Endothelial cell of umbilical vein (primary cell): ENCODE measurements around the gene SMAP1. TPM values are rescaled to one million over a fixed set of nuclear protein-coding genes. Genes with fewer than 3 reads are reported as not detected.

Source experiments
- BruUV-seq: library from RNA; stranded (reverse); fragments of 400-500 nt; replicated peaks from 2 replicates; lab custom pipeline; 2021; lab: Mats Ljungman, UMichigan
- CTCF ChIA-PET: fragments of 300-600, 350-600 bp; sonication (Branson Sonifier 250); formaldehyde crosslinking; loops from one replicate; lab custom pipeline; 2021; ENCODE audit warnings: antibody characterized with exemption, inconsistent platforms; lab: Charles Lee
- POLR2A ChIA-PET: fragments of 300-600, 350-600 bp; sonication (Branson Sonifier 250); formaldehyde crosslinking; loops from one replicate; lab custom pipeline; 2021; ENCODE audit warnings: antibody characterized with exemption, inconsistent platforms; lab: Charles Lee
- DNase-seq: peaks from one replicate; pipeline ENCODE4 v3.0.0-alpha.2; 2011; ENCODE audit warnings: low read depth, low spot score
- FAIRE-seq: peaks from 2 replicates; lab custom pipeline; 2011; peaks lifted over from hg19 to GRCh38; lab: Jason Lieb, UNC
- H2AFZ ChIP-seq: 2 replicates; pipeline ENCODE4 v1.6.0; 2012; ENCODE audit warnings: low read depth, low read length, control low read depth, inconsistent platforms
- H3K27ac ChIP-seq: 2 replicates; pipeline ENCODE4 v1.5.1; 2011; ENCODE audit warnings: low read depth, mild to moderate bottlenecking, control low read depth, low read length, moderate library complexity; ENCODE audit not compliant: insufficient read depth
- H3K27me3 ChIP-seq, 2 experiments: 2 replicates each; pipeline versions ENCODE4 v1.6.0 to v1.6.1; 2011; ENCODE audit warnings: low read length in 2 of 2, mixed read lengths in 1 of 2; ENCODE audit not compliant: control insufficient read depth in 2 of 2, insufficient read depth in 2 of 2
- H3K36me3 ChIP-seq, 2 experiments: 2 replicates in 1 of 2; 3 replicates in 1 of 2; pipeline ENCODE4 v1.5.1; 2011; ENCODE audit warnings: low read length in 2 of 2, mild to moderate bottlenecking in 1 of 2, moderate library complexity in 1 of 2; ENCODE audit not compliant: control insufficient read depth in 2 of 2, insufficient read depth in 2 of 2; ENCODE audit errors: extremely low read depth in 1 of 2
- H3K4me1 ChIP-seq: 3 replicates; pipeline ENCODE4 v1.5.1; 2011; ENCODE audit warnings: mild to moderate bottlenecking, low read length; ENCODE audit not compliant: control insufficient read depth, insufficient read depth; ENCODE audit errors: extremely low read depth
- H3K4me2 ChIP-seq: 2 replicates; pipeline ENCODE4 v1.6.1; 2011; ENCODE audit warnings: low read length, control low read depth, mixed read lengths; ENCODE audit not compliant: insufficient read depth
- H3K4me3 ChIP-seq, 3 experiments: fragments of 200-600 bp in 1 of 3; sonication (generic), shearing (Covaris generic) in 1 of 3; replicated peaks in 1 of 3; 2 replicates each; pipeline ENCODE4 v1.5.1; 2011 to 2016; ENCODE audit warnings: control low read depth in 3 of 3, low read length in 3 of 3, mild to moderate bottlenecking in 2 of 3, inconsistent platforms in 1 of 3, low read depth in 1 of 3, moderate library complexity in 1 of 3; ENCODE audit not compliant: insufficient read depth in 1 of 3
- H3K79me2 ChIP-seq: 2 replicates; pipeline ENCODE4 v1.6.0; 2012; ENCODE audit warnings: low read length, inconsistent platforms; ENCODE audit not compliant: control insufficient read depth, insufficient read depth
- H3K9ac ChIP-seq: replicated peaks from 2 replicates; pipeline ENCODE3; 2011; ENCODE audit warnings: low read length, control low read depth; ENCODE audit not compliant: insufficient read depth; ENCODE audit errors: extremely low read depth
- H3K9me1 ChIP-seq: replicated peaks from 3 replicates; pipeline ENCODE4 v1.6.0; 2011; ENCODE audit warnings: mild to moderate bottlenecking, low read length; ENCODE audit not compliant: control insufficient read depth, insufficient read depth; ENCODE audit errors: extremely low read depth
- H3K9me3 ChIP-seq: replicated peaks from 2 replicates; pipeline ENCODE4 v1.5.1; 2012; ENCODE audit warnings: low read length, inconsistent platforms; ENCODE audit not compliant: control insufficient read depth, insufficient read depth
- H4K20me1 ChIP-seq: replicated peaks from 2 replicates; pipeline ENCODE3; 2011; ENCODE audit warnings: mild to moderate bottlenecking, low read length; ENCODE audit not compliant: control insufficient read depth, insufficient read depth; ENCODE audit errors: extremely low read depth
- FOS ChIP-seq: IDR thresholded peaks from 2 replicates; pipeline ENCODE4 v1.6.1; 2011; ENCODE audit warnings: mild to moderate bottlenecking, low read length, moderate library complexity, borderline replicate concordance; ENCODE audit not compliant: insufficient read depth
- GATA2 ChIP-seq: IDR thresholded peaks from 2 replicates; pipeline ENCODE4 v1.7.0; 2011; ENCODE audit warnings: low read depth, mild to moderate bottlenecking, moderate library complexity, mixed read lengths, low read length; ENCODE audit not compliant: insufficient read length, insufficient read depth
- MYC ChIP-seq: IDR thresholded peaks from one replicate; pipeline ENCODE4 v1.6.1; 2011; ENCODE audit warnings: mild to moderate bottlenecking, low read depth, low read length
- dilution Hi-C: fragments of 300-500 bp; cut with MboI; formaldehyde crosslinking; loops from one replicate; pipeline ENCODE4 v1.15.0; 2019; ENCODE audit warnings: low sequenced_read_pairs; ENCODE audit not compliant: extremely low pct_ligation_motif_present
- intact Hi-C: fragments of 100-400 bp; cut with micrococcal nuclease; formaldehyde crosslinking; loops from one replicate; pipeline ENCODE4 v1.10.0; 2022
- polyA plus RNA-seq, 4 experiments: library from polyadenylated mRNA; depleted of rRNA in 3 of 4; stranded (reverse) in 3 of 4; unstranded in 1 of 4; fragments of >200 nt; gene quantifications; 2 replicates each; pipeline versions ENCODE4 v1.2.1 to v1.2.3, GENCODE V29; 2011 to 2012; ENCODE audit warnings: missing spikeins in 1 of 4
- total RNA-seq: library from RNA; stranded (reverse); gene quantifications from 2 replicates; pipeline ENCODE4 v1.2.3, GENCODE V29; 2021
- TF ChIP-seq, protein P1 (sequence below), 2 donors: IDR thresholded peaks; 1 replicate in 1 of 2; 2 replicates in 1 of 2; pipeline ENCODE4 v1.5.1; 2011; ENCODE audit warnings: low read length in 2 of 2, mild to moderate bottlenecking in 2 of 2, moderate library complexity in 2 of 2, control low read depth in 1 of 2, inconsistent platforms in 1 of 2, low read depth in 1 of 2; ENCODE audit not compliant: insufficient read depth in 1 of 2; ENCODE audit errors: extremely low read depth in 1 of 2

The SMAP1 gene
- total and polyA plus RNA-seq, 2 donors (not counting 3 experiments of a cell fraction or from before 2014, with no cell fraction given), result 14.6 to 24.6 TPM

GRCh38 chr6:70705772-70706171 lies 38.1 kb downstream of the SMAP1 start:
- Histone ChIP-seq H3K4me2 (no peak overlapping the region), H3K27ac (no peak overlapping the region), H3K36me3 (no peaks in the 10 kb centered on the region), H4K20me1 (no peaks in the 10 kb centered on the region), H3K4me3 (no peak overlapping the region), H2AFZ (no peak overlapping the region), H3K4me1 (peaks cover 10% of the 10 kb centered on the region), H3K9ac (no peak overlapping the region), H3K9me1 (no peaks in the 10 kb centered on the region), H3K79me2 (peaks cover 15% of the 10 kb centered on the region), H3K27me3 (no peaks in the 10 kb centered on the region), H3K9me3 (no peaks in the 10 kb centered on the region)
- TF ChIP-seq GATA2 (no peak), MYC (no peak)
- CTCF ChIA-PET, result interaction anchor here (1.4 to 5.4 kb wide), 3 partner anchors 174 to 251 kb away, joined by 4 to 61 read pairs (median 38); partner anchors contain the start of gene B3GAT2
- BruUV-seq, result no TSS peak
- intact Hi-C loops (loop anchor here (1.0 to 10.0 kb wide), 4 partner anchors 179 to 649 kb away; no protein-coding TSS in a partner anchor), dilution Hi-C loops (no loop called here)
- POLR2A ChIA-PET, result no interaction called here
- FAIRE-seq (no peak), DNase-seq (no peak)

- DNase-seq, result peak; percentile 60
- no peaks in the 10 kb centered on the region for H4K20me1 ChIP-seq
- no peak overlapping the region for H3K4me2 ChIP-seq
- no peak overlapping the region for H2AFZ ChIP-seq
- TF ChIP-seq, protein P1, sequence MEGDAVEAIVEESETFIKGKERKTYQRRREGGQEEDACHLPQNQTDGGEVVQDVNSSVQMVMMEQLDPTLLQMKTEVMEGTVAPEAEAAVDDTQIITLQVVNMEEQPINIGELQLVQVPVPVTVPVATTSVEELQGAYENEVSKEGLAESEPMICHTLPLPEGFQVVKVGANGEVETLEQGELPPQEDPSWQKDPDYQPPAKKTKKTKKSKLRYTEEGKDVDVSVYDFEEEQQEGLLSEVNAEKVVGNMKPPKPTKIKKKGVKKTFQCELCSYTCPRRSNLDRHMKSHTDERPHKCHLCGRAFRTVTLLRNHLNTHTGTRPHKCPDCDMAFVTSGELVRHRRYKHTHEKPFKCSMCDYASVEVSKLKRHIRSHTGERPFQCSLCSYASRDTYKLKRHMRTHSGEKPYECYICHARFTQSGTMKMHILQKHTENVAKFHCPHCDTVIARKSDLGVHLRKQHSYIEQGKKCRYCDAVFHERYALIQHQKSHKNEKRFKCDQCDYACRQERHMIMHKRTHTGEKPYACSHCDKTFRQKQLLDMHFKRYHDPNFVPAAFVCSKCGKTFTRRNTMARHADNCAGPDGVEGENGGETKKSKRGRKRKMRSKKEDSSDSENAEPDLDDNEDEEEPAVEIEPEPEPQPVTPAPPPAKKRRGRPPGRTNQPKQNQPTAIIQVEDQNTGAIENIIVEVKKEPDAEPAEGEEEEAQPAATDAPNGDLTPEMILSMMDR (IDR thresholded peaks at IDR 0.05; ENCODE audit: extremely low read depth in 1 of 2, insufficient read depth in 1 of 2, low read depth in 1 of 2, low read length in 2 of 2), result peak; percentile 23 to 30
- no peak for TF ChIP-seq FOS
- peaks cover 10% of the 10 kb centered on the region for H3K4me1 ChIP-seq
- no peak overlapping the region for H3K4me3 ChIP-seq
- POLR2A ChIA-PET, result no interaction called here
- no TSS peak for BruUV-seq
- no peaks in the 10 kb centered on the region for H3K9me3 ChIP-seq
- peaks cover 16% of the 10 kb centered on the region for H3K79me2 ChIP-seq
- H3K36me3 ChIP-seq, result no peaks in the 10 kb centered on the region
- H3K27ac ChIP-seq, result no peak overlapping the region
- FAIRE-seq, result no peak
- CTCF ChIA-PET, result interaction anchor here (0.7 to 5.4 kb wide), 24 partner anchors 8 to 486 kb away, joined by 3 to 118 read pairs (median 4); partner anchors contain the start of gene B3GAT2
- intact Hi-C loops (loop anchor here (1.0 to 10.0 kb wide), 4 partner anchors 178 to 648 kb away; no protein-coding TSS in a partner anchor), dilution Hi-C loops (no loop called here)
- no peak overlapping the region for H3K9ac ChIP-seq
- no peaks in the 10 kb centered on the region for H3K27me3 ChIP-seq
- no peaks in the 10 kb centered on the region for H3K9me1 ChIP-seq
Observed at GRCh38 chr6:70706491-70707123, 38.9 kb downstream of the SMAP1 start.
